Measurements from ENCODE around the gene RFX2. TPM values are rescaled to one million over a fixed set of nuclear protein-coding genes. Genes with fewer than 3 reads are reported as not detected.
"Not testable (repeated sequence)": the region's sequence is repeated elsewhere in the genome, so short reads cannot be mapped to it uniquely, and the experiment has no call there.

Gene RFX2
- total RNA-seq, 1 donor from 2014 or later = 3.9 TPM

DNA sequence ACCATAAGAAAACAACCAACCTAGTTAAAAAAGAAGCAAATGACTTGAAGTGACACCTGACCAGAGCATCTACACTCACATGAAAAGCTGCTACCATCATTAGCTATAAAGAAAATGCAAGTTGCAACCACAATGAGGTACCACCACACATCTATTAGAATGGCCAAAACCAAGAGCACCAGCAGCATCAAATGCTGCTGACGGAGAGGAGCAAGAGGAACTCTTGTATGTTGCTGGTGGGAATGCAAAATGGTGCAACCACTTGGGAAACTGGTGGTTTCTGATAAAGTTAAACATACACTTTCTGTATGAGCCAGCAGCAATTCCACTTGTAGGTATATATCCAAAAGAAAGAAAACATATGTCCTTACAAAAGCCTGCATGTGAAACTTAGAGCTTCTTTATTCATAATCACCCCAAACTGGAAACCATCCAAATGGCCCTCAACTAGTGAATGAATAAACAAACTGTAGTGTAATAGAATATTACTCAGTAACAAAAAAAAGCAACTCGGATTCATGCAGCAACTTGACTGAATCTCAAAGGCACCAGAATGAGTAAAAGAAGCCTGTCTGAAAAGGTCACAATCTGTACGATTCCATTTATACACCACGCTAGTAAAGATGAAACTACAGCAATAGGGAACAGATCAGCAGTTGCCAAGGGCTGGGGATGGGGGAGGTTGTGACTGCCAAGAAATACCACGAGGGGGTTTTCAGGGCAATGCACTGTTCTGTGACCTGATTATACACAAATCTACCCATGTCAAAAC lies 71.5 kb downstream of the RFX2 start:
- no peak for DNase-seq (ENCODE audit: low read depth)

DNA sequence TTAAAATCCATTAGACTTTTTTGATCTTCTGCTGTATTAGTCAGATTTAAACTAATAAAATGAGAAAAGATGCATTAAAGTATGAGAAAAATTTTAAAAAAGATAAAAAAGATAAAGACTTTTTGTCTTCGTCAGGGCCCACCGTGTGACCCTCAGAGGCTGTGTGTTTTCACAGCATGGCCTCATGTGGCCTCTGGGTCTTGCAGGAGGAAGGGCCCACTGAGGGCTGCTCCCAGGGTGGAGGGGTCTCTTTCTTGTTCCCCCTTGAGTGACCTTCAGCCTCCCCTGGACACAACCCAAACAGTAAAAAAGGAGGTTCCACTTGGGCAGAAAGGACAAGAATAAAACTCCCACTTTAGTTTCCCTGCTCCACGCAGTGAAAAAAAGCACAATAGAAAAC lies 75.3 kb downstream of the RFX2 start:
- no peak for DNase-seq (ENCODE audit: low read depth)

- DNase-seq (ENCODE audit: low read depth) = no peak
Observed at GRCh38 chr19:6034512-6034911, 75.8 kb downstream of the RFX2 start.

DNA sequence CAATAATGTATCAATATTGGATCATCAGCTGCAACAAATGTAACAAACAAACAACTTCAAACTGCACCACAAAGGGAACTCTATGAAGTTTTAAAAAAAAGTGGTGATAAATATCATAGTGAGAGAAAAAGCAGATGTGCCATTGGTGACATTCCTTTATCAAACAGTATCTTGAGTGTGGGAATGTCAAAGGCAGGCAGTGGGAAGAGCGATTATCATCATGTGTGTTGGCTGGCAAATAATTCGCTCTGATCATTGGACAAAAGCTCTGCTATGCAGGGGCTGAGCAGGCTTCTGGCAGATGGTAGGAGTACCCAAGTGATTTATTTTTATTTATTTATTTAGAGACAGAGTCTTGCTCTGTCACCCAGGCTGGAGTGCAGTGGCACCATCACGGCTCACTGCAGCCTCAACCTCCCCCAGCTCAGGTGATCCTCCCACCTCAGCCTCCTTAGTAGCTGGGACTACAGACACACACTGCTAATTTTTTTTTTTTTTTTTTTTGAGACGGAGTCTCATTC lies 76.5 kb downstream of the RFX2 start:
- no peak for DNase-seq (ENCODE audit: low read depth)

GRCh38 chr19:6032827-6033226 lies 77.5 kb downstream of the RFX2 start:
- DNase-seq (ENCODE audit: low read depth) = no peak

GRCh38 chr19:6032381-6032780 lies 77.9 kb downstream of the RFX2 start:
- DNase-seq (ENCODE audit: low read depth) = no peak

DNA sequence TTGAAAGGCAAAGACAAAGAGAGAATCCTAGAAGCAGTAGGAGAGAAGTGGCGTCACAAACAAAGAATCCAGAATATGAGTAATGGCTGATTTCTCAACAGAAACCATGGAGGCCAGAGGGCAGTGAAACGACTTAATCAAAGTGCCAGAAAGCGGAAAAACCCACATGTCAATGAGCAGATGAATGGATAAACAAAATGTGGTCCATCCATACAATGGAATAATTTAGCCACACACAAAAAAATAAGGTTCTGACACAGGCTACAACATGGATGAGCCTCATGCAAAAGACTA lies 80.1 kb downstream of the RFX2 start:
- DNase-seq (ENCODE audit: low read depth) = peak; percentile 29

DNA sequence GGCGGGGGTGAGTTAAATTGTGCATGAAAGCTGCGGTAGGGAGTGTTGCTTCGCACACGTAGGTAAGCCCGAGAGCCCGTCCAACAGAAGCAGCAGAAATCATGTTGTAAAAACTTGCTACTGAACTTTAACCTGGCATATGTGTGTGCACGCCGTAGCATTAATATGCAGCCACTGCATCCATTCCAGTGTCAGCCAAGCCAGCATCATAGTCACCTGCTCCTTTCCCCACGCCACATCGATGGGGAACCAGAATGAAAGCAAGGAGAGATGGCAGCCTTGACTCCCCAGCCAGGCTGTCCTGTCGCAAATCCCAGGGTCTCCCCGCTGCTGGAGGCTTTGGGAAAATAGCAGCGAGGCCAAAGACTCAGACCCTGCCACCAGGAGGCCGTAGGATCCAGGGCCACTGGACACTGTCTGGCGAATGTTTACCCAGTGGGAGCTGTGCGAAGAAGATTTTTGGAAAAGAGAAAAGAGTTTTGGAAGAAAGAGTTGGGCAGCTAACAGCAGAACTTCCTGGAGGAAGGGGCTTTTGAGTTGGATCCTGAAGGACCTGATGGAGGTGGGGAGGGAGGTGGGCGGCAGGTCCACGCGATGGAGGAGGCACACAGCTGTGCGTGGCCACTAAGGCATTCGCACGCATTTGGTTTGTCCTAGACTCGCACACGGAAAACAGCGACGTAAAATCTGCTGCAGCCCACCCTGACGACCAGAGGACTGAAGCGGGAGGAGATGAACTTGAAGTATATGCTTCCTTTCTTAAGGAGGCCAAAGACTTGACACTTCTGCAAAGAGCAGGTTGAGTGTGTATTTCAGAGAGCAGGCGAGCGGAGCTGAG lies 83.7 kb downstream of the RFX2 start:
- no peak for DNase-seq (ENCODE audit: low read depth)

DNA sequence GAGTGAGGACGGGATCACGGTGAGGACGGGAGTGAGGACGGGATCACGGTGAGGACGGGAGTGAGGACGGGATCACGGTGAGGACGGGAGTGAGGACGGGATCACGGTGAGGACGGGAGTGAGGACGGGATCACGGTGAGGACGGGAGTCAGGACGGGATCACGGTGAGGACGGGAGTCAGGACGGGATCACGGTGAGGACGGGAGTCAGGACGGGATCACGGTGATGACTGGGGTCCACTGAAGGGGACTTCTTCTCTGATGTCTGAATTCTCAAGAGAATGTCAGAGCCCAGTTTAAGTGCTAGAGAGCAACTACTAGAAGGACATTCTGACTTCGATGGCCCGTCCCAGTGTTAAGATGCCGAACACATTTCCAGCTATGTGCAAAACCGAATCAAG lies 85.5 kb downstream of the RFX2 start:
- not testable (repeated sequence) for DNase-seq (ENCODE audit: low read depth)

- DNase-seq (ENCODE audit: low read depth) = no peak
Observed at GRCh38 chr19:6023936-6024335, 86.4 kb downstream of the RFX2 start.

DNA sequence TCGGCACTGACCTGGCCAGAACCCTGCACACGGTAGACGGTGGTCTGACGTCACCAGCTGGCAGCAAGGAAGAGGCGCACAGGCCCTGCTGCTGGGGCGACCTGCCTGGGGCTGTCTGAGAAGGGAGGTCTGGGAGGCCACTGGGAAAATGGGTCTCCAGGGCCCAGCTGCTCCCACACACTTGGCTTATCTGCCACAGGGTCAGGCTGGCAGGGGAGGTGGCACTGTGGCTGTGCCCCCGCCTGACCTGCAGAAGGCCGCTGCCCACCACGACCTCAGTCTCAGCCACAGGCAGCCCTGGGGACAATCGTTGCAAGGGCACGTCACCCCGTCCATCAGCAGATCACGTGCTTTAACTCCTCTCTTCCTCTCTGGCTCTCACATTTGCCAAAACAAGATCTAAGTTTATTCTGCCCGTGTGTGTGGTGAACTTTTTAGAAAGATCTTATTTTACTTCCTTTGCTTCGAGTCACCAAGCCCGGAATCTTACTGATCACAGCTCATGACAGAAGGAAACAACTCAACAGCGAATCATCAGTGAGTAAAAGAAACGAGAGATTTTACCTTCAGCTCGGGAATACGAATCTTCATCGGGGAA lies 87.1 kb downstream of the RFX2 start:
- peak; percentile 28 for DNase-seq (ENCODE audit: low read depth)

GRCh38 chr19:6022570-6023064 lies 87.7 kb downstream of the RFX2 start:
- DNase-seq (ENCODE audit: low read depth) = no peak

DNA sequence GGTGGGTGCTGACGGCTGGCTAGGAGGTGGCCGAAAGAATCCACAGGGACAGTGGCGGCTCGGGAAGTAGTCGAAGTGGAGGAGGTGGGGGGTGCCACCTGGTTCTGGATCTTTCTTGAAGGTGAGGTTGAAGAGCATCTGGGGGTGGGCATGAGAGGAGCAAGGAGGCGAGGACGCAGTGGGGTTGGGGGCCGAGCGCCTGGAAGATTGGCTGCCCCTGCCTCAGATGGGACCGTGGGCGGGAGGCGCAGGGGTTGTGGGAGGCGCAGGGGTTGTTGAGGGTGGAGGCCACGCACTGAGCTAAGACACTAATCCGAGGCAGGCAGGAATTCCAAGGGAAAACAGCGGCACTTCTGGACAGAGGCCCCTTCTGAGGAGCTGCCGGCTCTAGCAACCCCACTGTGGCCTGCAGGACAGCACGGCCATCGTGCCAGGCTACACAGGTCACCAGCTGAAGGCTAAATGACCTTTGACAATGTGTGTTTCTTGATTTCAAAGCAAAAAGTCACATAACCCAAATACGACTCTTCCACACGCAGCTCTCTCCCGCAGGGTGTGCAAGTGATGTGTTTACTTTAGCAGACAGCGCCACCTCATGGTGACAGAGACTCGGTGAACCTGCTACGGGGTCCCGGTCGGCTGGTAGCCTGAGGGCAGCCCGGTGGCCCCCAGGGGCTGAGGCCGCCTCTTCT lies 88.3 kb downstream of the RFX2 start:
- peak; percentile 71 for DNase-seq (ENCODE audit: low read depth)

DNA sequence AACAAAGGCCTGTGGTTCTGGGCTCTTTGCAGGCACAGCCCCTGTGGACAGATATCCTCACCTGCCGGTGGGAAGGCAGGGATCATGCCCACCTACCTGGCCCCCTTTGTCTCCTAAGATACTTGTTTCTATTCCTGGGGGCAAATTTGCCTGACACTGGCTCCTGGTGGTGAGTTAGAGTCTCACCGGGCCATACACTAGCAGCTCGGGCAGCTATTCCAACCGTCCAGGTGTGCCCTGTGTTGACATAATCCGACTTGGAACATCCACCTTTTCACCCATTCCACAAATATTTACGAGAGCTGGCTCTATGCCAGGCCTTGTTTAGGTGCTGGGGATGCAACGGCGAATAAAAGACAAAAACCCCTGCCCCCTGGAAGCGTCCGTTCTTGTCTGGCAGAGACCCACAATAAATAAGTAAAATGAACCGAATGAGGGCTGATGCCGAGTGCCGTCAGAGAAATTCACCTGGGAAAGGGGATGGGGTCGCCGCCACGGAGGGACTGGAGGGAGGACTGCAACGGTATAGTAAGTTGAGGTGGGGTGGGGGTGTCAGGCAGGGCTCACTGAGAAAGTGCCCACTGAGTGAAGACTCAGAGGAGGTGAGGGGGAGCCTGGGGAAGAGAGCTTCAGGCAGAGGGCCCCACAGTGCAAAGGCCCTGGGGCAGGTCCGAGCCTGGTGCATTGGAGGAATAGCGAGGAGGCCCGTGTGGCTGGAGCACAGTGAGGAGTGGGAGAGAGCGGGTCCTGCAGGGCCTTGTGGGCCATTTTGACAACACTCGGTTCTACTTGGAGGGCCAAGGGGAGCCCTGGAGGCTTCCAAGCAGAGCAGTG lies 89.1 kb downstream of the RFX2 start:
- DNase-seq (ENCODE audit: low read depth) = no peak

DNA sequence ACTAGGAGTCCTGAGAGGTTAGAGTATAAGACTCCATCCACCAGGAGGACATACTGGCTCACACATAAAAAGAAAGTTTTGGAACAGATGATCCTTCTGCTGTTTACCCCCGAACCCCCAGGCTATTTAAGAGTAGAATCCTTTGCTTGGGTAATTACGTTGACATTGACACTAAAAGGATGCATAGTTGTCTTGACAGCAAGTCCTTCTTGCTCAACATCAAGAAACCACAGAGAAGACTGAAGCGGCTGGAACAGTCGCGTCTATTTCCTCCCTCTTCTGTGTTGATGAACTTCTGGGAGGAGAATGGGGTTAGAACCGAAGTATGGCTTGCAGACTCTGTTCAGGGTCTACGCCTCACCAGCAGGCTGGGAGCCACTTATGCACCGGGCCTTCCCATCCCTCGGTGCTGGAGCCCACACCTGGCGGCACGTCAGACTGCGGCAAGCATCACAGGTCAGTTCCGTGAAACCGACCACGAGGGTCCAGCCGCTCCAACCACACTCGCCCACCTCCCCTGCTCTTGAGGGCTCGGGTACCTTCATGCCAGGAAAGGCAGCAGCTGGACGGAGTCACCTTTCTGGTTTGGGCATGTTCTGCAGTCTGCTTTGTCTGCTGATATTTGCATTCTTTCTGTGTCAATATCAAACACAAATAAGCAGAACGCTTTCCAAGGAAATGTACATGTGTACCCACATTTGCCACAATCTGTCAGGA lies 90.0 kb downstream of the RFX2 start:
- DNase-seq (ENCODE audit: low read depth) = no peak

GRCh38 chr19:6018786-6019185 lies 91.5 kb downstream of the RFX2 start:
- no peak for DNase-seq (ENCODE audit: low read depth)

DNA sequence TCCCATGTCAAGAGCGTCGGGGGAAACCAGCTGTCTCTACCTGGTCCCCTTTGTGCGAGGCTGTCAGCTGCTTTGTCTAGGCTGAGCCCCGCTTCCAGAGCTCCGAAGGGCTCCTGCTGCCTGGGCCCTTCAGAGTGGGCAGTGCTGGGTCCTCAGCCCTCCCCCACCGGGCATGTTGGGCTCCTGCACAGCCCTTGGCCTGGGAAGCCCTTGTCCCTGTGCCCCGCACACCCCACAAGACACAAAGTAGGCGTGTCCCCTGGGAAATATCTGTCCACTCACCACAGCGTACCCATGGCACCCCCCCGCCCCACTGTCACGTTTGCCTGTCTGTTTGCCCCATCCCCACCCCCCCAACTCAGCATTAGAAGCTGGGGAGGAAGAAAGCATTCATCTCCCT lies 92.7 kb downstream of the RFX2 start:
- DNase-seq (ENCODE audit: low read depth) = no peak

- no peak for DNase-seq (ENCODE audit: low read depth)
Observed at GRCh38 chr19:6015841-6016545, 94.3 kb downstream of the RFX2 start.

GRCh38 chr19:6014551-6015135 lies 95.7 kb downstream of the RFX2 start:
- DNase-seq (ENCODE audit: low read depth) = no peak
